SK-N-SH treated with all-trans-retinoic acid at 6 μM for 48 hours (cell line): ENCODE results near the gene PANK3.

Source experiments
- ATAC-seq: fragments of 200-7000 bp; cut with Tn5 transposase; 3 replicates; pipeline ENCODE4 v1.9.1; 2020; ENCODE audit warnings: mild to moderate bottlenecking, moderate library complexity
- ARNTL ChIP-seq: fragments of 450-650 bp; formaldehyde crosslinking; IDR thresholded peaks from 2 replicates; pipeline ENCODE4 v1.5.0; 2020; ENCODE audit warnings: low read depth, mild to moderate bottlenecking, moderate library complexity, borderline replicate concordance
- BACH2 ChIP-seq: fragments of 250-450 bp; sonication (Bioruptor Pico); IDR thresholded peaks from 2 replicates; pipeline ENCODE4 v1.9.0; 2021; ENCODE audit warnings: mild to moderate bottlenecking, borderline replicate concordance
- CSDC2 ChIP-seq: fragments of 250-450 bp; sonication (Bioruptor Pico); IDR thresholded peaks from 2 replicates; pipeline ENCODE4 v1.5.0; 2020; ENCODE audit warnings: mild to moderate bottlenecking, moderate library complexity
- ESRRG ChIP-seq: fragments of 250-450 bp; sonication (Bioruptor Pico); IDR thresholded peaks from 2 replicates; pipeline ENCODE4 v1.6.1; 2021; ENCODE audit warnings: mild to moderate bottlenecking
- GLIS3 ChIP-seq: fragments of 250-450 bp; sonication (Bioruptor Pico); IDR thresholded peaks from 2 replicates; pipeline ENCODE4 v1.5.0; 2020; ENCODE audit warnings: mild to moderate bottlenecking, moderate library complexity
- ISL1 ChIP-seq: fragments of 250-450 bp; sonication (Bioruptor Pico); IDR thresholded peaks from 2 replicates; pipeline ENCODE4 v2.1.2; 2022; ENCODE audit warnings: mild to moderate bottlenecking, moderate library complexity
- OSR1 ChIP-seq: fragments of 250-450 bp; sonication (Bioruptor Pico); IDR thresholded peaks from 2 replicates; pipeline ENCODE4 v1.8.0; 2022; ENCODE audit warnings: moderate library complexity, mild to moderate bottlenecking, inconsistent platforms
- PPARA ChIP-seq: fragments of 250-450 bp; sonication (Bioruptor Pico); IDR thresholded peaks from 2 replicates; pipeline ENCODE4 v1.5.0; 2020; ENCODE audit warnings: mild to moderate bottlenecking, borderline replicate concordance
- RARB ChIP-seq: fragments of 250-450 bp; sonication (Bioruptor Pico); IDR thresholded peaks from 2 replicates; pipeline ENCODE4 v1.8.0; 2021; ENCODE audit warnings: mild to moderate bottlenecking, moderate library complexity
- SNAI2 ChIP-seq: fragments of 250-450 bp; sonication (Bioruptor Pico); IDR thresholded peaks from 2 replicates; pipeline ENCODE4 v1.5.0; 2020; ENCODE audit warnings: mild to moderate bottlenecking, moderate library complexity
- TCF4 ChIP-seq: fragments of 250-450 bp; sonication (Bioruptor Pico); IDR thresholded peaks from 2 replicates; pipeline ENCODE4 v1.8.0; 2021; ENCODE audit warnings: mild to moderate bottlenecking, moderate library complexity, borderline replicate concordance
- TOX ChIP-seq: fragments of 250-450 bp; sonication (Bioruptor Pico); IDR thresholded peaks from 2 replicates; pipeline ENCODE4 v1.8.0; 2021; ENCODE audit warnings: mild to moderate bottlenecking, moderate library complexity, borderline replicate concordance
- ZC3H10 ChIP-seq: fragments of 250-450 bp; sonication (Bioruptor Pico); IDR thresholded peaks from 2 replicates; pipeline ENCODE4 v1.5.1; 2021; ENCODE audit warnings: mild to moderate bottlenecking, moderate library complexity
- ZFP3 ChIP-seq: fragments of 250-450 bp; sonication (Bioruptor Pico); IDR thresholded peaks from 2 replicates; pipeline ENCODE4 v1.5.0; 2020; ENCODE audit warnings: mild to moderate bottlenecking, moderate library complexity
- ZFP30 ChIP-seq: fragments of 450-650 bp; formaldehyde crosslinking; IDR thresholded peaks from 2 replicates; pipeline ENCODE4 v1.5.0; 2022; ENCODE audit warnings: mild to moderate bottlenecking, moderate library complexity
- ZNF565 ChIP-seq: fragments of 450-650 bp; formaldehyde crosslinking; conservative IDR thresholded peaks from 2 replicates; pipeline ENCODE4 v1.5.0; 2020; ENCODE audit warnings: low read depth, mild to moderate bottlenecking, moderate library complexity
- ZNF70 ChIP-seq: fragments of 450-650 bp; formaldehyde crosslinking; IDR thresholded peaks from 2 replicates; pipeline ENCODE4 v1.5.0; 2020; ENCODE audit warnings: mild to moderate bottlenecking, moderate library complexity
- ZNF8 ChIP-seq: fragments of 450-650 bp; formaldehyde crosslinking; IDR thresholded peaks from 2 replicates; pipeline ENCODE4 v1.5.0; 2020; ENCODE audit warnings: mild to moderate bottlenecking, moderate library complexity
- TF ChIP-seq, protein P1 (sequence below): fragments of 250-450 bp; sonication (Bioruptor Pico); IDR thresholded peaks from 2 replicates; pipeline ENCODE4 v1.5.0; 2020; ENCODE audit warnings: mild to moderate bottlenecking, moderate library complexity
- TF ChIP-seq, protein P2 (sequence below): fragments of 250-450 bp; sonication (Bioruptor Pico); IDR thresholded peaks from 2 replicates; pipeline ENCODE4 v1.8.0; 2020; ENCODE audit warnings: mild to moderate bottlenecking, moderate library complexity, borderline replicate concordance
- TF ChIP-seq, protein P3 (sequence below): fragments of 250-450 bp; sonication (Bioruptor Pico); IDR thresholded peaks from 2 replicates; pipeline ENCODE4 v1.8.0; 2021; ENCODE audit warnings: low read depth, mild to moderate bottlenecking, moderate library complexity, borderline replicate concordance
- TF ChIP-seq, protein P4 (sequence below): fragments of 250-450 bp; sonication (Bioruptor Pico); IDR thresholded peaks from 2 replicates; pipeline ENCODE4 v1.5.1; 2020; ENCODE audit warnings: low read depth, mild to moderate bottlenecking, moderate library complexity

Gene PANK3

DNA sequence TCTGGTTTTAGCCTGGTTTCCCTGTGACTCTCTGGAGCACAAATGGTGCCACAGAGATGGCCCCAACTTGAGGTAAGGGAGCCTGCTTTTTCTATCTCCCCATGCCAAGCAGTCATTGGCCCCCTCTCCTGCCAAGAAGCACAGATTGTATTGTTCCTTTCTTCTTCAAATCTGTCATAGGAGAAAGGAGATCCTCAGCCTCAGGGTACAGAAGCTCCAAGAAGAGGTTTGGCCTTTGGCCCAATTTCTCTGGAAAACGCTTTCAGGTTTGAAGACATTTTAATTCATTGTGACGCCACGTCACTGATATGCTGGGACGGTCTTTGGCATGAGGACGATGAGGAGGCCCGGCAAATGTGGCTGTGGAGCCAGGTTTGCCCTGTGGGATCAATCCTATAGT, 29.2 kb upstream of the PANK3 start:
- no peak for ATAC-seq
- TF ChIP-seq RARB (CRISPR knock-in tag), result no peak
- no peak for TF ChIP-seq ISL1
- TF ChIP-seq, protein P1, sequence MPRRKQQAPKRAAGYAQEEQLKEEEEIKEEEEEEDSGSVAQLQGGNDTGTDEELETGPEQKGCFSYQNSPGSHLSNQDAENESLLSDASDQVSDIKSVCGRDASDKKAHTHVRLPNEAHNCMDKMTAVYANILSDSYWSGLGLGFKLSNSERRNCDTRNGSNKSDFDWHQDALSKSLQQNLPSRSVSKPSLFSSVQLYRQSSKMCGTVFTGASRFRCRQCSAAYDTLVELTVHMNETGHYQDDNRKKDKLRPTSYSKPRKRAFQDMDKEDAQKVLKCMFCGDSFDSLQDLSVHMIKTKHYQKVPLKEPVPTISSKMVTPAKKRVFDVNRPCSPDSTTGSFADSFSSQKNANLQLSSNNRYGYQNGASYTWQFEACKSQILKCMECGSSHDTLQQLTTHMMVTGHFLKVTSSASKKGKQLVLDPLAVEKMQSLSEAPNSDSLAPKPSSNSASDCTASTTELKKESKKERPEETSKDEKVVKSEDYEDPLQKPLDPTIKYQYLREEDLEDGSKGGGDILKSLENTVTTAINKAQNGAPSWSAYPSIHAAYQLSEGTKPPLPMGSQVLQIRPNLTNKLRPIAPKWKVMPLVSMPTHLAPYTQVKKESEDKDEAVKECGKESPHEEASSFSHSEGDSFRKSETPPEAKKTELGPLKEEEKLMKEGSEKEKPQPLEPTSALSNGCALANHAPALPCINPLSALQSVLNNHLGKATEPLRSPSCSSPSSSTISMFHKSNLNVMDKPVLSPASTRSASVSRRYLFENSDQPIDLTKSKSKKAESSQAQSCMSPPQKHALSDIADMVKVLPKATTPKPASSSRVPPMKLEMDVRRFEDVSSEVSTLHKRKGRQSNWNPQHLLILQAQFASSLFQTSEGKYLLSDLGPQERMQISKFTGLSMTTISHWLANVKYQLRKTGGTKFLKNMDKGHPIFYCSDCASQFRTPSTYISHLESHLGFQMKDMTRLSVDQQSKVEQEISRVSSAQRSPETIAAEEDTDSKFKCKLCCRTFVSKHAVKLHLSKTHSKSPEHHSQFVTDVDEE (CRISPR knock-in tag), result no peak
- TF ChIP-seq ZFP3, result no peak
- TF ChIP-seq TCF4 (CRISPR knock-in tag), result no peak
- TF ChIP-seq SNAI2 (CRISPR knock-in tag), result no peak
- TF ChIP-seq, protein P2, sequence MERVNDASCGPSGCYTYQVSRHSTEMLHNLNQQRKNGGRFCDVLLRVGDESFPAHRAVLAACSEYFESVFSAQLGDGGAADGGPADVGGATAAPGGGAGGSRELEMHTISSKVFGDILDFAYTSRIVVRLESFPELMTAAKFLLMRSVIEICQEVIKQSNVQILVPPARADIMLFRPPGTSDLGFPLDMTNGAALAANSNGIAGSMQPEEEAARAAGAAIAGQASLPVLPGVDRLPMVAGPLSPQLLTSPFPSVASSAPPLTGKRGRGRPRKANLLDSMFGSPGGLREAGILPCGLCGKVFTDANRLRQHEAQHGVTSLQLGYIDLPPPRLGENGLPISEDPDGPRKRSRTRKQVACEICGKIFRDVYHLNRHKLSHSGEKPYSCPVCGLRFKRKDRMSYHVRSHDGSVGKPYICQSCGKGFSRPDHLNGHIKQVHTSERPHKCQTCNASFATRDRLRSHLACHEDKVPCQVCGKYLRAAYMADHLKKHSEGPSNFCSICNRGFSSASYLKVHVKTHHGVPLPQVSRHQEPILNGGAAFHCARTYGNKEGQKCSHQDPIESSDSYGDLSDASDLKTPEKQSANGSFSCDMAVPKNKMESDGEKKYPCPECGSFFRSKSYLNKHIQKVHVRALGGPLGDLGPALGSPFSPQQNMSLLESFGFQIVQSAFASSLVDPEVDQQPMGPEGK, result no peak
- no peak for TF ChIP-seq GLIS3 (CRISPR knock-in tag)
- TF ChIP-seq ESRRG (CRISPR knock-in tag), result no peak
- TF ChIP-seq ZFP30 (CRISPR knock-in tag), result no peak
- TF ChIP-seq, all 23 proteins: peak for 0

DNA sequence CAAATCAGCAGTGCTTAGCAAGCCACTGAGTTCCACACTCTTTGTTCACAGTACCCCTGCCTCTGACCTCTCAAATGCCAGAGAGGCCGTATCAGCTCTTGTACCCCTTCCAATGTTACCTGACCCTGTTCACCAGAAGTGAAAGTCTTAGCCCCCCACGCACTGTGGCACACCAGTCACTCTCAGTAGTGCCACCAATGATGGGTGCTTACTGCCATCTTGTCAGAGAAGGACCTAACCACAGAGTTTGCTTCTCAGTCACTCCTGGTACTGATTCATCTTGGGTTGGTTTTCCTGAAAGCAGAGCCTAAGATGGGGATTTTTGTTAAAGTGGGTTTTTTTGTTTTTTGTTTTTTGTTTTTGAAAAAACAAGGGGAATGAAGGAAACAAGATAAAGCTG, 28.8 kb upstream of the PANK3 start:
- ATAC-seq, result no peak
- TF ChIP-seq ARNTL (CRISPR knock-in tag), result no peak
- TF ChIP-seq TCF4 (CRISPR knock-in tag), result no peak

DNA sequence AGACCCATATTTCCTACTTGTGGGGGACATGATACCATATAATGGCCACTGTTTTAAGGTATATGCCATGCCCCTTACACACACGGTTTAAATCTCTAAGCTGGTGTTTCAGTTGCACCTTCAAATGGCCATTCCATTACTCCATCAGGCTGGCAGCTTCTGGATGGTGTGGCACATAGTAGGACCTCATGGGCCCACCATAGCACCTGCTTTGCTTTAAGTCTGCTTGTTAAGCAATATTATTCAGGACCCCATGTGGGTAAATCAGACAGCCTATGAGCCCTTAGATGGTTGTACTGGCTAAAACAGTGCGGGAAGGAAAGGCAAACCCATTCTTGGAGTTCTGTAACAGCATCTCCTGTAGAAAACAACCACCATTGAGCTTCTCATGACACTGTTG, 27.4 kb upstream of the PANK3 start:
- no peak for ATAC-seq
- TF ChIP-seq ARNTL (CRISPR knock-in tag), result no peak
- no peak for TF ChIP-seq ZC3H10
- no peak for TF ChIP-seq ISL1
- TF ChIP-seq ESRRG (CRISPR knock-in tag), result no peak
- TF ChIP-seq PPARA, result no peak
- TF ChIP-seq, protein P3, sequence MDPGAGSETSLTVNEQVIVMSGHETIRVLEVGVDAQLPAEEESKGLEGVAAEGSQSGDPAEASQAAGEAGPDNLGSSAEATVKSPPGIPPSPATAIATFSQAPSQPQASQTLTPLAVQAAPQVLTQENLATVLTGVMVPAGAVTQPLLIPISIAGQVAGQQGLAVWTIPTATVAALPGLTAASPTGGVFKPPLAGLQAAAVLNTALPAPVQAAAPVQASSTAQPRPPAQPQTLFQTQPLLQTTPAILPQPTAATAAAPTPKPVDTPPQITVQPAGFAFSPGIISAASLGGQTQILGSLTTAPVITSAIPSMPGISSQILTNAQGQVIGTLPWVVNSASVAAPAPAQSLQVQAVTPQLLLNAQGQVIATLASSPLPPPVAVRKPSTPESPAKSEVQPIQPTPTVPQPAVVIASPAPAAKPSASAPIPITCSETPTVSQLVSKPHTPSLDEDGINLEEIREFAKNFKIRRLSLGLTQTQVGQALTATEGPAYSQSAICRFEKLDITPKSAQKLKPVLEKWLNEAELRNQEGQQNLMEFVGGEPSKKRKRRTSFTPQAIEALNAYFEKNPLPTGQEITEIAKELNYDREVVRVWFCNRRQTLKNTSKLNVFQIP (CRISPR knock-in tag), result no peak

DNA sequence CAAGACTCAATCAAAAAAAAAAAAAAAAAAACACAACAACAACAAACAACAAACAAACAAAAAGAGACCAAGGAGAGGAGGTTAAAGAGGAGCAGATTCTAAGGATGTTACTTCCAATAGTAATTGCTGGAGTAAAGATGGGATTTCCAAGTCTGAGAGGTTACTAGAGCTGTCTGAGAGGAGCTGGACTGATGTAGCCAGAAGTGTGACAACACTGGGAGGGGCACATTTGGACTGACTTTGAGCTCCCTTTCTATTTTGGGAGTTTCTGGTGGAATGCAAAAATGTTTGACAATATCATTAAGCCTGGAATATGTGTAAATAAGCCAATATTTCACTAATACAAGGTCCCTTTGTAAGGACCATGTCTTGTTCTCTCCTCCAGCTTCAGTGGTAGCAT, 25.3 kb upstream of the PANK3 start:
- TF ChIP-seq GLIS3 (CRISPR knock-in tag) (no peak), BACH2 (CRISPR knock-in tag) (no peak), TOX (CRISPR knock-in tag) (no peak), ARNTL (CRISPR knock-in tag) (no peak), OSR1 (no peak), ZNF565 (no peak), ZC3H10 (no peak), RARB (CRISPR knock-in tag) (no peak)
- no peak for ATAC-seq

DNA sequence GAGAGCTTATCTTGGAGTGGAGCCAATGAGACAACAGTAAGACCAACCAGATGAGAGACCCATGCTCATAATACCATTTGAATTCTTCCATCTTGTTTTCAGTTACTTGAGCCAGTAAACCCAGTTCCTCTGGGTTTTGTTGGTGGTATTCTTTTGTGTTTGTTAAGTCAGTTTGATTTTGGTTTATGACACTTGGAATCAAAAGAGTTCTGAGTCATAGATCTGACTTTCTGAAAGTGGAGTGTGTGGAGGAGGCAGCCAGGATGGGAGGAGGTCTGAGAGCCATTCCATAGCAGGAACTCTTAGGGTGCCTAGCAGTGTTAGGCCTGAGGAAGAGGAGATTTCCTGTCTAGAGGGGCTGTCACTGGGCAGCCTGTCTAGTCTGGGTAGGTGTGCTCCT, 24.6 kb upstream of the PANK3 start:
- no peak; the same call in 1 of the 3 replicates for ATAC-seq
- TF ChIP-seq, protein P3 (CRISPR knock-in tag), result no peak
- TF ChIP-seq PPARA (no peak), ZNF565 (no peak), CSDC2 (CRISPR knock-in tag) (no peak), ZC3H10 (no peak), OSR1 (no peak), ISL1 (no peak), ZNF8 (CRISPR knock-in tag) (no peak), ZNF70 (no peak), SNAI2 (CRISPR knock-in tag) (no peak), RARB (CRISPR knock-in tag) (no peak), TOX (CRISPR knock-in tag) (no peak), ESRRG (CRISPR knock-in tag) (no peak), BACH2 (CRISPR knock-in tag) (no peak), TCF4 (CRISPR knock-in tag) (no peak), ARNTL (CRISPR knock-in tag) (no peak)
- TF ChIP-seq, protein P1 (CRISPR knock-in tag), result no peak
- TF ChIP-seq, protein P4, sequence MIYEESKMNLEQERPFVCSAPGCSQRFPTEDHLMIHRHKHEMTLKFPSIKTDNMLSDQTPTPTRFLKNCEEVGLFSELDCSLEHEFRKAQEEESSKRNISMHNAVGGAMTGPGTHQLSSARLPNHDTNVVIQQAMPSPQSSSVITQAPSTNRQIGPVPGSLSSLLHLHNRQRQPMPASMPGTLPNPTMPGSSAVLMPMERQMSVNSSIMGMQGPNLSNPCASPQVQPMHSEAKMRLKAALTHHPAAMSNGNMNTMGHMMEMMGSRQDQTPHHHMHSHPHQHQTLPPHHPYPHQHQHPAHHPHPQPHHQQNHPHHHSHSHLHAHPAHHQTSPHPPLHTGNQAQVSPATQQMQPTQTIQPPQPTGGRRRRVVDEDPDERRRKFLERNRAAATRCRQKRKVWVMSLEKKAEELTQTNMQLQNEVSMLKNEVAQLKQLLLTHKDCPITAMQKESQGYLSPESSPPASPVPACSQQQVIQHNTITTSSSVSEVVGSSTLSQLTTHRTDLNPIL (CRISPR knock-in tag), result no peak
